Right hindlimb (tissue), 1 donor: ENCODE measurements around the gene IGF2.
"Not testable (repeated sequence)": the region's sequence is repeated elsewhere in the genome, so short reads cannot be mapped to it uniquely, and the experiment has no call there.

Experiments used
- DNase-seq: peaks from one replicate; pipeline ENCODE4 v3.0.0-alpha.2; 2018

The IGF2 gene

DNA sequence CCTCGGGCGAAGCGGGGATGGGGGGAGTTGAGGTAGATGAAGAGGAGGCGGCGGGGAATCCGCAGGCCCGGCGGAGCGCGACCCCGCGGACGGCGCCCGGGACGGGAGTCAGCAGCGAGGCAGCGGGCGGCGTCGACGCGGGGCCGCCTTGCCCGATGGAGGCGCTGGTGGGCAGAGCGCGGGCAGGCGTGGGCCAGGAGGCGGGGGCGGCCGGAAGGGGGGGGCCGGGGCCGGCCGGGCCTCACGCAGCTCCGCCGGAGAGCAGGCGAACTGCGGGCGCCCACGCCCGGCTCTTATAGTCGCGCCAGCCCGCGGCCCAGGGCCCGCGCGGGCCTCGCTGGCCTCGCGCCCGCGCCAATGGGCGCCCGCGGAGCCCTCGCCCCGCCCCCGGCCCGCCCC, at the start of gene IGF2:
Gene IGF2 (minus strand): TSS at position 267 of the 399 bp plus-strand sequence. CDS start 3,866 bp downstream, outside the sequence.
- DNase-seq: peak; percentile 86

DNA sequence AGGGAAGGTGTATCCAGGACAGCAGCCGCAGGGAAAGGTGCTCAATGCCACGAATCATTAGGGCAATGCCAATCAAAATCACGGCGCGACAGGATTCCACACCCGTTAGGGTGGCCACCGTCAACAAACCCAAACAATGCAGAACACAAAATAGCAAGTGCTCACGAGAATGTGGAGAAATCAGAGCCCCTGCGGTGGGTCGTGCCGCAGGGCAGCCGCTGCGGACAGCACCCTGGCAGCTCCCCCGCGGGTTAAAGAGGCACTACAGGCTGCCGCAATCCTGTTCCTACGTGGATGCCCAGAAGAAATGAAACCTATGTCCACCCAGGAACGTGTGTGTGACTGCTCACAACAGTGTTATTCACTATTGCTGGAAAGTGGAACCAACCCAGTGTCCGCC, 49.6 kb upstream of the IGF2 start:
- no peak for DNase-seq

DNA sequence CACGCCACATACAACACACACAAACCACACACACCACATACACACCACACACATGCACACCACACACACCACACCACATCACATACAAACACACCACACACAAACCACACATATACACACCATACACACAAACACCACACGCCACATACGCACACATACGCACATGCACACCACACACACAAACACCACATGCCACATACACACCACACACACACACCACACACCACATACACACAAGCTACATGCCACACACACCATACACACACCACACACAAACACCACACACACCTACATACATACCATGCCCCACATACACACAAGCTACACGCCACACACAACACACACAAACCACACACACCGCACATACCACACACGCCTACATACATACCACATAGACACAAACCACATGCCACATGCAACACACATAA, 48.1 kb upstream of the IGF2 start:
- no peak for DNase-seq

- DNase-seq: no peak
These were observed 47.6 kb upstream of the IGF2 start for GRCh38 chr11:2186669-2187279.

GRCh38 chr11:2185324-2186085, 46.3 kb upstream of the IGF2 start:
- no peak for DNase-seq

DNA sequence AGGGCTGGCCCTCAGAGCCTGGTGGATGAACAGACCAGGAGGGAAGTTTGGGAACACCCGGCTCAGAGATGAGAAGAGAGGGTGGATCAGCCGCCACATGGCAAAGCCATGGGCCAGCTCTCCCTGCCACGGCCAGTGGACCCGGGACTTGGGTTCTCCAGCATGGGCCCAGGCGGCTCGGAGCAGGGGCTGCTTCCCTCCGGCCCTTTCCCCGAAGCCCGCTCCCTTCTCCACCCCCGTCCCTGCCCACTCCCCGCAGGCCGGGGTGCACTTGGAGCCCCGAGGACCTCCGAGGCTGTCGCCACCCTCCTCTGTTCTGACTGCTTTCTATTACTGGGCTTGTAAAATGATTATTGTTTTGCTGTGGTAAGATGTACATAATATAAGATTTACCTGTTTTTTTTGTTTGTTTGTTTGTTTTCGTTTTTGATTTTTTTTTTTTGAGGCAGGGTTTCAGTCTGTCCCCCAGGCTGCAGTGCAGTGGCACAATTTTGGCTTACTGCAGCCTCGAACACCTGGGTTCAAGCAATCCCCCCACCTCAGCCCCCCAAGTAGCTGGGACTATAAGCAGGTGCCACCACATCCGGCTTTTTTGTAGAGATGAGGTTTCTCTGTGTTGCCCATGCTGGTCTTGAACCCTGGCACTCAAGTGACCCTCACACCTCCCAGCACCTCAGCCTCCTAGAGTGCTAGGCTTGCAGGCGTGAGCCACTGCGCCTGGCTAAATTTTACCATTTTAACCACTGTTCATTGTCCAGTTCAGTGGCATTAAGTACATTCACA, 43.7 kb upstream of the IGF2 start:
- no peak for DNase-seq

DNA sequence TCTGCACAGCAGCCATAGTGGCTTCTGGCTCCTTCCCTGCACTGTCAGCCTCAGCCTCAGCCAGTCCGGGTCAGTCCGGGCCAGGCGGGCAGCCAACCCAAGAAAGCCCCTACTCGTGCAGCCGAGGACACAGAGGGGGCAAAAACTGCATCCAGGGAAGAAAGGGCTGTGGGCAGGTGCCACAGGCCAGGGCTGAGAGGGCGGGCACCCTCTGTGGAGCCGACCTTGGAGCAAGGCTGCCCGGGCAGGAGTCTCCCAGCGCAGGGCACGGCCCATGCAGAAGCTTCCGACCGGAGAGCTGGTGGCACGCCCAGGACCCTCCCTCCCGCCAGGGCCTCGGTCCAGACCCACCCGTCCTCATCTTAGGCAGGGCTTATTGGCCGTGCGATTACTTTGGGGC, 42.9 kb upstream of the IGF2 start:
- DNase-seq: no peak

GRCh38 chr11:2180789-2181370, 41.7 kb upstream of the IGF2 start:
- DNase-seq: no peak

- DNase-seq: no peak
These were observed 41.2 kb upstream of the IGF2 start for GRCh38 chr11:2180347-2180746.

- DNase-seq: no peak
These were observed 40.3 kb upstream of the IGF2 start for GRCh38 chr11:2179516-2179915.

DNA sequence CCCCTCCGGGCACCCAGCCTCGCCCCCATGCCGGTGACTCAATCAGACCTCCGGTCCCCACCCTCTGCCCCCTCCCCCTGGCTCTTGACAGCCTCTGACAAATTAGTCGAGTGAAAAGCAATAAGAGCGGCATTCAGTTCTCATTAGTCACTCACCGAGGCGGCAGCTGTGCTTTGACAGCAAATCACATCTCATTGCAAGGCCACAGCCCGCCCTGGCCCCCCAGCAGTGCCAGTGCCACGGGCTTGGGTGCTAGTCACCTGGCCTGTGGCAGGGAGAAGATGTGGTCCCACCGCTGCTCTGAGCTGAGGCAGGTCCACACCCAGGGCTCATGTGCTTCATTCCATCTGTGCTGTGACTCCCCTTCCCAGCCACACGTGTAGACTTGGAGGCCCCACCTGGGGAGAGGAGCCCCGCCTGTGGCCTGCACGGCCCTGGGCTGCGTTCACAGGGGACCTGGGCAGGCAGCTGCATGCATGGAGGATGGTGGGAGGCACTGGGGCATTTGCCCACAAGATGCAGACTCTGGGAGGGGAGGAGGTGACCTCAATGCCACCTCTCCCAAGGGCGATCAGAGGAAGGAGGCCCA, 39.8 kb upstream of the IGF2 start:
- DNase-seq: no peak

DNA sequence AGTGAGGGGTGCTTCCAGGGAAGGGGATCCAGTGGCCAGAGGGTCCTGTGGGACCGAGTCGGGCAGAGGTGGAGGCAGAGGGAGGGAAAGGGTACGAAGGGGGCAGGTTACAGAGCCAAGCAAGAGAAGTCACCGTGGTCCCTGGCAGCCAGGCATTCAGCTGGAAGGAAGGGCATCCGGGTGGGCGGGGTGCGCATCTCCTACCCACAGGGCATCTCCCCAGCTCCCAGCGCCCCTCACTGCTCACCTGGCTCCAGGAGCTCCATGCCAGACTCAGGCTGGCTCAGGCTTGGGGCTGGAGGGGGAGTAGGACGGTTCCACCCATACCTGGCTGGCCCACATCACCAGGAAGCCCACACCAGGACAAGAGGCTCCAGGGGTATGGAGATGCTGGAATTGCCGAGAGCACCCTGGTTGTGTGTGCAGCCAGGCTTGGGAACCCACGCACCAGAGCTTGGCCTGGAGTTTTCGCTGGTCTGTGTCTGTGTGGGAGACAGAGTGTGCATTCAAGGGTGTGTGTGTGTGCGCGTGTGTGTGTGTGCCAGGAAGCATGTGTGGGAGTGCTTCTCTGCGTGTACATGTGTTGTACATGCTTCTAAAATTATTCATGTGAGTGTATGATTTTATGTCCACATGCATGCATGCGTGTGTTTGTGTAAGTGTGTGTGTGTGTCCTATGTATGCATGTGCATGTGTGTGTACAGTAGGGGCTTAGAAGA, 39.0 kb upstream of the IGF2 start:
- not testable (repeated sequence) for DNase-seq

- DNase-seq: no peak
These were observed 37.9 kb upstream of the IGF2 start for GRCh38 chr11:2177076-2177475.

DNA sequence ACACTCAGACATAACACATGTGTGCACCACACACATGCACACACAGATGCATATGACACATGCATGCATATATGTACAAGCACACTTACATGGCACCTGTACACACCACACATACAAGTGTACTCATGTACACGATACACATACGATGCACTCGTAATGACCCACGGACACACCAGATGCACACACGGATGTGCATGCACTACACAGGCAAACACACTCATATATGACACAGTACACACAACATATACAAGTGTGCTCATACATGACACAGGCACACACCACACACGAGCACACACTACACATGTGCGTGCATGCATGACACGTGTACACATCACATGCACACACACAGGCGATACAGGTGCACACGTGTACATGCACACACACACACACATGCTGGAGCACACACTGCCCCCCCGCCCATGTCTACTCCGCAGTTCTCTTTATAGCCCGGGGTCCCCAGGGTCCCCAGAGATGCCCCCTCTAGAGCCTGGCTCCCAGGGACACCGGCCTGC, 37.3 kb upstream of the IGF2 start:
- no peak for DNase-seq

DNA sequence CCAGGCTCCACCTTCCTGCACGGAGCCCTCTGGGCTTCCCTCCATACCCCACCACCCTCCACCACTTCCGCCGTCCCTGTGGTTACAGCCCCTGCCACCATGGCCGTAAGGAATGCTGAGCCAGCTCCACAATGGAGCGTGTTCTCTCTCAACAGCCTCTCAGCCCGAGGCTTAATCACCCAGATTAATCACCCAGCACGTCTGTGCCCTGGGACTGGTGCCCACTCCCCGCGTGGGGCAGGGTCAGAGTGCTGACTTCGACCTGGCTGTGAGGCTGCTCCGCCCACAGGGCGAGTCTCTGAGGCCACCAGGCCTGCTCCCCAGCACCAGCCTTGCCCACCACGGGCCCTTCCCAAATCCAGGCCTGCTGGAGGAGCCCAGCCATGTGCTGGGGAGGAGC, 36.5 kb upstream of the IGF2 start:
- DNase-seq: no peak

DNA sequence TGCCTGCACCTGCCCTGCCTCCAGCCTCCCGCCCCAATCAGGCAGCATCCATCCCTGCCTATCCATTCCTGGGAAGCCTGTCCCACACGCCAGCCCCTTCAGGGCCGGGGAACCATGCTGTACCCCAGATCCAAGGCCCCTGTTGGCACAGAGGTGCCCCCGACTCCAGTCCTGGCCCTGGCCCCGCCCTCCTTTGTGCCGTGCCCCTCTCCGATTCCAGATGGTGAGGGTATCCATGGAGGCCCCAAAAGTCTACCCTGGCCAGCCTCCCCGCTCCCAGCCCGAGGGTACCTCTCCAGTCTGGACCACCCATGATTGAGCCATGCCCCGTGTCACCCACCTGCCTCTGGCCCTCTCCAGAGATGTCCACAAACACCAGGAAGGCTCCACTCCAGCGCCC, 35.2 kb upstream of the IGF2 start:
- no peak for DNase-seq

DNA sequence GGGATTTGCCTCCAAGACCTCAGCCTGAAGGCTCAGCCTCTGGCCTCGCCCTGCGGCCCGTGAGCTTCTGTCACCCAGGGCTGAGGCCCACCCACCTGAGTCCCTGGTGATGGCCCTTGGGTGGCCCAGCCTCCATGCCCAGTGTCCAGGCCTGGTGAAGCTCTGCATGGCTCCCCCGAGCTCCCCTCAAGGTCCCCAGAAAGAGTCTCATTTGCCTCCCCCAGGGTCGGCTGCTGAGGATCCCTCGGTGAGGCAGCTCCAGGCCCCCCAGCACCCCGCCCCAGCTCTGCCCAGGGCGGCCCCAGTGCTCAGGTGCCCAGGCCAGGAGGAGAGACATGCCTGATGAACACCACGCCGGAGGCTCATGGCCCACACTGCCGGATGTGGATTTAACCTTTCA, 34.6 kb upstream of the IGF2 start:
- no peak for DNase-seq

DNA sequence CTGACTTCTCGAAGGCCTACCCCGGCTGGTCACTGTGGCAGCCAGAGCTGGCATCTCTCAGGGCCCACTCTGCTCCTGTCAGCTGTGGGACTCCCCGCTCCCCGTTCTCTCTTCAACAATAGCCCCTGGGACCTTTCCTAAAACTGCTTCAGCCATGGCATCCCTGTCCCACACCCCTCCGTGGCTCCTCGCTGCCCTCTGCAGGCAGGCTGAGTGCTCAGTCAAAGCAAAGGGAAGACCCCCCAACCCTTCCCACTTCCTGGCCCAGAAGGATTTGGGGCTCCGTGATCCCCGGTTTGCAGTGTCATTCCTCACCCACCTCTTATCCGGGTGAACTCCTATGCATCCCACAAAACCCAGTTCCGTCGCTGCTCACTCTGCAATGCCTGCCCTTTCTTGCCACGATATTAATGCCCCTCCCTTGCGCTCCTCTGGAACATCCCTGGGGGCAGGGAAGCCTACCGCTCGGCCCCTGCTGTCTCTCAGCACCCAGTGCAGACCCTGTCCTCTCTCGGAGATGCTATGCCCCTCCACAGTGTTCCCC, 34.0 kb upstream of the IGF2 start:
- no peak for DNase-seq

- no peak for DNase-seq
These were observed 33.5 kb upstream of the IGF2 start for GRCh38 chr11:2172676-2173075.

DNA sequence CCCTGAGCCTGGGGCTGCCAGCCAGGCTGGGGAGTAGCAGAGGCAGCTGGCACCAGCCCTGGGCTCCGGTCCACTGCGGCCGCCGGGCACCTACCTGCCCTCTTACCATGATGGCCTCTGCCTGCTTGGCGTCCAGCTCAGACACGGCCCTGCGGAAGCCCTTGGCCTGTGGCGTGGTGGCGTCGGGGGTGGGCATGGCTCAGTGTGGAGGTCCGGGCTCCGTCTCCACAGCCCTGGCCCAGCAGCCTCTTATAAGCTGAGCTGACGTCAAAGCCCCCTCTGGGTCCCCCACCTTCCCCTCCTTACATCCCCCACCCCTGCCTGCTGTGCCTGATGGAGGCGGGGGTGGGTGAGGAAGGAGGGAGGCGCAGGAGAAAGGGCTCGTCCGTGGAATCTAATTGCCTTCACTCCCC, 32.4 kb upstream of the IGF2 start, which contains the start of gene TH:
Gene TH (minus strand): TSS at position 225 of the 413 bp plus-strand sequence. CDS start 29 bp downstream, at position 196.
- no peak for DNase-seq
